Naive thymus-derived CD8-positive, alpha-beta T cell (primary cell): ENCODE results near the gene IL36G. TPM values are rescaled to one million over a fixed set of nuclear protein-coding genes. Genes with fewer than 3 reads are reported as not detected.

Experiments used
- ATAC-seq, 2 donors: fragments of 150-1000 bp; cut with Tn5 transposase in 1 of 2; sonication (Bioruptor Pico), chemical (Tn5 transposase) in 1 of 2; 1 replicate in 1 of 2; 2 replicates in 1 of 2; pipeline ENCODE4 v1.10.0; 2021; ENCODE audit warnings: mild to moderate bottlenecking in 2 of 2, moderate library complexity in 2 of 2
- POLR2A ChIA-PET: fragments of 350-600 bp; sonication (Branson Sonifier 250); formaldehyde crosslinking; loops from one replicate; lab custom pipeline; 2021; ENCODE audit warnings: antibody characterized with exemption; lab: Charles Lee
- DNase-seq, 10 donors: peaks; one replicate each; pipeline versions ENCODE4 v3.0.0 to v3.0.0-alpha.2; 2020 to 2022
- H3K27ac Mint-ChIP-seq, 10 donors: one replicate each; pipeline ENCODE4 v1.8.0; 2020 to 2022; ENCODE audit warnings: mild to moderate bottlenecking in 10 of 10, mixed read lengths in 10 of 10, moderate library complexity in 4 of 10, inconsistent platforms in 1 of 10
- H3K27me3 Mint-ChIP-seq, 5 donors: one replicate each; pipeline ENCODE4 v1.8.0; 2021 to 2022; ENCODE audit warnings: mixed read lengths in 5 of 5
- H3K36me3 Mint-ChIP-seq, 3 donors: one replicate each; pipeline ENCODE4 v1.8.0; 2020 to 2022; ENCODE audit warnings: mixed read lengths in 3 of 3, mild to moderate bottlenecking in 2 of 3, inconsistent platforms in 1 of 3
- H3K4me1 Mint-ChIP-seq, 4 donors: one replicate each; pipeline ENCODE4 v1.8.0; 2021 to 2022; ENCODE audit warnings: mixed read lengths in 4 of 4
- H3K4me3 Mint-ChIP-seq, 10 donors: one replicate each; pipeline ENCODE4 v1.8.0; 2020 to 2022; ENCODE audit warnings: mild to moderate bottlenecking in 10 of 10, mixed read lengths in 10 of 10, moderate library complexity in 6 of 10, inconsistent platforms in 1 of 10
- H3K9me3 Mint-ChIP-seq, 9 donors: one replicate each; pipeline ENCODE4 v1.8.0; 2020 to 2022; ENCODE audit warnings: mixed read lengths in 9 of 9, mild to moderate bottlenecking in 3 of 9, inconsistent platforms in 1 of 9, moderate library complexity in 1 of 9
- polyA plus RNA-seq, 3 donors: library from polyadenylated mRNA; unstranded; fragments of 300-500 nt; fragmentation: Illumina TruSeq; gene quantifications; one replicate each; pipeline ENCODE4 v1.2.3, GENCODE V29; 2021
- total RNA-seq, 8 experiments: library from RNA in 2 of 8; stranded (reverse) in 2 of 8; gene quantifications; one replicate each; pipeline ENCODE4 v1.2.3 and lab custom pipeline; 2021 to 2026

The IL36G gene
- total and polyA plus RNA-seq, 5 experiments from 2014 or later = not detected

- ATAC-seq (no peak), DNase-seq (no peak)
- Mint-ChIP-seq H3K4me3 (no peak overlapping the region), H3K27me3 (peaks cover 0 to 13% (median 0%) of the 10 kb centered on the region in 5 donors), H3K9me3 (peaks cover 0 to 14% (median 3%) of the 10 kb centered on the region in 9 donors), H3K4me1 (no peaks in the 10 kb centered on the region), H3K36me3 (peaks cover 0 to 4% (median 0%) of the 10 kb centered on the region in 3 donors), H3K27ac (no peak overlapping the region)
- POLR2A ChIA-PET = no interaction called here
Measured at GRCh38 chr2:112949456-112949855, 28.4 kb upstream of the IL36G start.

GRCh38 chr2:112954364-112954763 is 23.4 kb upstream of the IL36G start:
- ATAC-seq = no peak
- H3K27me3 Mint-ChIP-seq = peaks cover 0 to 11% (median 0%) of the 10 kb centered on the region in 5 donors
- DNase-seq = no peak
- POLR2A ChIA-PET = no interaction called here
- H3K4me1 Mint-ChIP-seq = no peaks in the 10 kb centered on the region
- H3K27ac Mint-ChIP-seq = peak overlapping the region in 1 of 10 donors; percentile 23
- no peak overlapping the region for H3K4me3 Mint-ChIP-seq
- peaks cover 0 to 8% (median 0%) of the 10 kb centered on the region in 9 donors for H3K9me3 Mint-ChIP-seq
- peaks cover 0 to 4% (median 0%) of the 10 kb centered on the region in 3 donors for H3K36me3 Mint-ChIP-seq

- Mint-ChIP-seq H3K4me1 (no peaks in the 10 kb centered on the region), H3K9me3 (peaks cover 0 to 4% (median 0%) of the 10 kb centered on the region in 9 donors), H3K27ac (no peak overlapping the region), H3K4me3 (no peak overlapping the region), H3K36me3 (no peaks in the 10 kb centered on the region), H3K27me3 (peaks cover 0 to 3% (median 0%) of the 10 kb centered on the region in 5 donors)
- no peak for DNase-seq
- POLR2A ChIA-PET = no interaction called here
- ATAC-seq = no peak
Measured at GRCh38 chr2:112957511-112957910, 20.3 kb upstream of the IL36G start.

- H3K4me1 Mint-ChIP-seq = no peaks in the 10 kb centered on the region
- peak; percentile 80 to 87 for ATAC-seq
- H3K27ac Mint-ChIP-seq = no peak overlapping the region
Measured at GRCh38 chr2:112958428-112959108, 19.2 kb upstream of the IL36G start.

GRCh38 chr2:112959109-112959812 is 18.5 kb upstream of the IL36G start:
- peak in 1 of 10 donors; percentile 6 for DNase-seq
- POLR2A ChIA-PET = interaction anchor here (0.6 kb wide), 1 partner anchor 95 kb away, joined by 3 read pairs; no protein-coding TSS in a partner anchor
- Mint-ChIP-seq H3K27ac (no peak overlapping the region), H3K9me3 (no peaks in the 10 kb centered on the region), H3K4me3 (no peak overlapping the region), H3K27me3 (no peaks in the 10 kb centered on the region), H3K4me1 (no peaks in the 10 kb centered on the region), H3K36me3 (no peaks in the 10 kb centered on the region)
- ATAC-seq = no peak

More at GRCh38 chr2:112958428-112959108, 19.2 kb upstream of the IL36G start:
- DNase-seq = peak in 8 of 10 donors; percentile 21 to 68 (median 44)
- H3K27me3 Mint-ChIP-seq = peaks cover 0 to 1% (median 0%) of the 10 kb centered on the region in 5 donors
- no peak overlapping the region for H3K4me3 Mint-ChIP-seq
- H3K9me3 Mint-ChIP-seq = no peaks in the 10 kb centered on the region
- no peaks in the 10 kb centered on the region for H3K36me3 Mint-ChIP-seq
- POLR2A ChIA-PET = no interaction called here

- DNase-seq (no peak), ATAC-seq (no peak)
- H3K4me1 Mint-ChIP-seq = no peaks in the 10 kb centered on the region
- no peaks in the 10 kb centered on the region for H3K27me3 Mint-ChIP-seq
- H3K9me3 Mint-ChIP-seq = no peaks in the 10 kb centered on the region
- no peak overlapping the region for H3K4me3 Mint-ChIP-seq
- no peaks in the 10 kb centered on the region for H3K36me3 Mint-ChIP-seq
- H3K27ac Mint-ChIP-seq = peak overlapping the region in 1 of 10 donors; percentile 30
- POLR2A ChIA-PET = no interaction called here
Measured at GRCh38 chr2:112960230-112960825, 17.5 kb upstream of the IL36G start.

- no peak overlapping the region for H3K27ac Mint-ChIP-seq
- no peaks in the 10 kb centered on the region for H3K9me3 Mint-ChIP-seq
- no peaks in the 10 kb centered on the region for H3K4me1 Mint-ChIP-seq
- POLR2A ChIA-PET = no interaction called here
- no peaks in the 10 kb centered on the region for H3K36me3 Mint-ChIP-seq
- no peak overlapping the region for H3K4me3 Mint-ChIP-seq
- no peaks in the 10 kb centered on the region for H3K27me3 Mint-ChIP-seq
- ATAC-seq = no peak
- DNase-seq = no peak
Measured at GRCh38 chr2:112962308-112963175, 15.3 kb upstream of the IL36G start.

- POLR2A ChIA-PET = interaction anchor here (0.9 kb wide), 1 partner anchor 19 kb away, joined by 3 read pairs; no protein-coding TSS in a partner anchor
- ATAC-seq (no peak), DNase-seq (no peak)
- H3K9me3 Mint-ChIP-seq = peaks cover 0 to 19% (median 3%) of the 10 kb centered on the region in 9 donors
- no peak overlapping the region for H3K27ac Mint-ChIP-seq
- H3K4me3 Mint-ChIP-seq = no peak overlapping the region
- peaks cover 0 to 7% (median 6%) of the 10 kb centered on the region in 3 donors for H3K36me3 Mint-ChIP-seq
- H3K27me3 Mint-ChIP-seq = no peaks in the 10 kb centered on the region
- H3K4me1 Mint-ChIP-seq = peaks cover 1 to 10% (median 8%) of the 10 kb centered on the region in 4 donors
Measured at GRCh38 chr2:112967023-112967422, 10.8 kb upstream of the IL36G start.

GRCh38 chr2:112972423-112973086 is 5.3 kb upstream of the IL36G start:
- H3K36me3 Mint-ChIP-seq = peaks cover 0 to 7% (median 6%) of the 10 kb centered on the region in 3 donors
- ATAC-seq = no peak
- no peak overlapping the region for H3K4me3 Mint-ChIP-seq
- DNase-seq = no peak
- H3K9me3 Mint-ChIP-seq = peaks cover 0 to 19% (median 3%) of the 10 kb centered on the region in 9 donors
- peaks cover 5 to 17% (median 12%) of the 10 kb centered on the region in 4 donors for H3K4me1 Mint-ChIP-seq
- POLR2A ChIA-PET = no interaction called here
- H3K27me3 Mint-ChIP-seq = peaks cover 0 to 5% (median 0%) of the 10 kb centered on the region in 5 donors
- no peak overlapping the region for H3K27ac Mint-ChIP-seq

- no peak for DNase-seq
- H3K9me3 Mint-ChIP-seq = peaks cover 0 to 19% (median 3%) of the 10 kb centered on the region in 9 donors
- peaks cover 0 to 6% (median 4%) of the 10 kb centered on the region in 3 donors for H3K36me3 Mint-ChIP-seq
- no peak for ATAC-seq
- no peak overlapping the region for H3K27ac Mint-ChIP-seq
- peaks cover 5 to 20% (median 12%) of the 10 kb centered on the region in 4 donors for H3K4me1 Mint-ChIP-seq
- no peak overlapping the region for H3K4me3 Mint-ChIP-seq
- H3K27me3 Mint-ChIP-seq = peaks cover 0 to 5% (median 0%) of the 10 kb centered on the region in 5 donors
- POLR2A ChIA-PET = no interaction called here
Measured at GRCh38 chr2:112973156-112973555, 4.7 kb upstream of the IL36G start.

- Mint-ChIP-seq H3K9me3 (no peaks in the 10 kb centered on the region), H3K27ac (peak overlapping the region in 3 of 10 donors; percentile 37 to 50 (median 47)), H3K4me3 (no peak overlapping the region), H3K36me3 (no peaks in the 10 kb centered on the region), H3K27me3 (peaks cover 0 to 5% (median 0%) of the 10 kb centered on the region in 5 donors), H3K4me1 (peaks cover 14 to 26% (median 20%) of the 10 kb centered on the region in 4 donors)
- no peak for ATAC-seq
- POLR2A ChIA-PET = interaction anchor here (1.0 to 1.2 kb wide), 2 partner anchors 13 to 17 kb away, joined by 3 read pairs; no protein-coding TSS in a partner anchor
- no peak for DNase-seq
Measured at GRCh38 chr2:112979731-112980130, 1.9 kb downstream of the IL36G start.
